Duodenal mucosa (tissue), 2 donors: ENCODE data around the gene KIF4B.
"Not testable (repeated sequence)": the region's sequence is repeated elsewhere in the genome, so short reads cannot be mapped to it uniquely, and the experiment has no call there.

Source experiments
- H3K27ac ChIP-seq: one replicate; pipeline ENCODE4 v1.7.0; 2013; ENCODE audit warnings: low read depth, low read length
- H3K27me3 ChIP-seq, 2 donors: one replicate each; pipeline ENCODE4 v1.7.0; 2013; ENCODE audit warnings: low read length in 2 of 2, control low read depth in 1 of 2; ENCODE audit not compliant: insufficient read depth in 2 of 2, control insufficient read depth in 1 of 2
- H3K36me3 ChIP-seq, 2 donors: one replicate each; pipeline ENCODE4 v1.7.0; 2013; ENCODE audit warnings: low read length in 2 of 2, control low read depth in 1 of 2; ENCODE audit not compliant: insufficient read depth in 2 of 2, control insufficient read depth in 1 of 2
- H3K4me1 ChIP-seq, 2 donors: one replicate each; pipeline ENCODE4 v1.7.0; 2013; ENCODE audit warnings: low read length in 2 of 2, control low read depth in 1 of 2; ENCODE audit not compliant: insufficient read depth in 2 of 2, control insufficient read depth in 1 of 2
- H3K4me3 ChIP-seq, 2 donors: one replicate each; pipeline ENCODE4 v1.7.0; 2013; ENCODE audit warnings: low read length in 2 of 2, low read depth in 1 of 2
- H3K9ac ChIP-seq, 2 donors: one replicate each; pipeline ENCODE4 v1.7.0; 2013; ENCODE audit warnings: low read length in 2 of 2, low read depth in 1 of 2
- H3K9me3 ChIP-seq, 2 donors: one replicate each; pipeline ENCODE4 v1.7.0; 2013; ENCODE audit warnings: low read length in 2 of 2, control low read depth in 1 of 2; ENCODE audit not compliant: control insufficient read depth in 1 of 2

Gene KIF4B

DNA sequence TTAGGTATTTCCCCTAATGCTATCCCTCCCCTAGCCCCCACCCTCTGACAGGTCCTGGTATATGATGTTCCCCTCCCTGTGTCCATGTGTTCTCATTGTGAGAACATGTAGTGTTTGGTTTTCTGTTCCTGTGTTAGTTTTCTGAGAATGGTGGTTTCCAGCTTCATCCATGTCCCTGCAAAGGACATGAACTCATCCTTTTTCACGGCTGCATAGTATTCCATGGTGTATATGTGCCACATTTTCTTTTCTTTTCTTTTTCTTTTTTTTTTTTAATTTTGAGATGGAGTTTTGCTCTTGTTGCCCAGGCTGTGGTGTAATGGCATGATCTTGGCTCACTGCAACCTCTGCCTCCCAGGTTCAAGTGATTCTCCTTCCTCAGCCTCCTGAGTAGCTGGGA, 7.3 kb upstream of the KIF4B start:
- not testable (repeated sequence) for H3K9ac ChIP-seq, H3K27me3 ChIP-seq, H3K4me1 ChIP-seq, H3K4me3 ChIP-seq, H3K9me3 ChIP-seq, H3K27ac ChIP-seq, H3K36me3 ChIP-seq

DNA sequence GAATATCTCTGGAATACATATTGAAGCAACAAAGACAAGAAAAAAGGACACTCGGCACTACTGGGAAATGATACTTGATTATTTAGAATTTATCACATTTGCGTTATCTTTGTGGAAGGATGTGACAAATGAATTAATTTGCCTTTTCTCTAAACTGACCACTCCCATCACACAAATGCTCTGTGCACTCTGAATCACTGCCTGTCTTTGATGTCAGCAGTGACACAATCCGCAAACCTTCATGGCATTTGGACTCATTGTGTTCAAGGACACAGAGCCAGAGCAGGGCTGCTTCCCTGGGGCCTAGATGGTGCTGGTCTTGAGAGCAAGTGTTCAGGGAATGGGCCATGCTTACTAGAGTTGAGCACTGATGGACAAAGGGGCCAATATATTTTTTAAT, 4.9 kb upstream of the KIF4B start:
- H3K4me1 ChIP-seq: no peaks in the 10 kb centered on the region
- H3K36me3 ChIP-seq: no peaks in the 10 kb centered on the region
- H3K27me3 ChIP-seq: no peaks in the 10 kb centered on the region
- H3K27ac ChIP-seq: no peak overlapping the region
- H3K9me3 ChIP-seq: no peaks in the 10 kb centered on the region
- H3K4me3 ChIP-seq: no peak overlapping the region
- no peak overlapping the region for H3K9ac ChIP-seq

GRCh38 chr5:155010881-155011280, 2.7 kb upstream of the KIF4B start:
- Histone ChIP-seq H3K27ac (no peak overlapping the region), H3K4me3 (no peak overlapping the region), H3K27me3 (no peaks in the 10 kb centered on the region), H3K36me3 (no peaks in the 10 kb centered on the region), H3K9ac (no peak overlapping the region), H3K4me1 (no peaks in the 10 kb centered on the region), H3K9me3 (no peaks in the 10 kb centered on the region)

- Histone ChIP-seq H3K9me3 (no peaks in the 10 kb centered on the region), H3K4me1 (no peaks in the 10 kb centered on the region), H3K27me3 (no peaks in the 10 kb centered on the region), H3K27ac (no peak overlapping the region), H3K9ac (no peak overlapping the region), H3K4me3 (no peak overlapping the region), H3K36me3 (no peaks in the 10 kb centered on the region)
Measured at GRCh38 chr5:155015239-155015638, 1.7 kb downstream of the KIF4B start.

- no peaks in the 10 kb centered on the region for H3K27me3 ChIP-seq
- no peak overlapping the region for H3K9ac ChIP-seq
- no peaks in the 10 kb centered on the region for H3K4me1 ChIP-seq
- no peaks in the 10 kb centered on the region for H3K36me3 ChIP-seq
- H3K4me3 ChIP-seq: no peak overlapping the region
- H3K27ac ChIP-seq: no peak overlapping the region
- no peaks in the 10 kb centered on the region for H3K9me3 ChIP-seq
Measured at GRCh38 chr5:155017610-155018009, 4.1 kb downstream of the KIF4B start.

GRCh38 chr5:155019601-155020226, 6.2 kb downstream of the KIF4B start:
- Histone ChIP-seq H3K9me3 (no peaks in the 10 kb centered on the region), H3K9ac (no peak overlapping the region), H3K4me1 (no peaks in the 10 kb centered on the region), H3K27ac (no peak overlapping the region), H3K36me3 (no peaks in the 10 kb centered on the region), H3K4me3 (no peak overlapping the region), H3K27me3 (no peaks in the 10 kb centered on the region)

- Histone ChIP-seq H3K4me3 (no peak overlapping the region), H3K27ac (no peak overlapping the region), H3K4me1 (no peaks in the 10 kb centered on the region), H3K36me3 (no peaks in the 10 kb centered on the region), H3K9ac (no peak overlapping the region), H3K27me3 (no peaks in the 10 kb centered on the region), H3K9me3 (no peaks in the 10 kb centered on the region)
Measured at GRCh38 chr5:155021842-155022241, 8.3 kb downstream of the KIF4B start.

GRCh38 chr5:155023320-155023719, 9.8 kb downstream of the KIF4B start:
- H3K27me3 ChIP-seq: no peaks in the 10 kb centered on the region
- H3K4me3 ChIP-seq: no peak overlapping the region
- H3K9ac ChIP-seq: no peak overlapping the region
- no peaks in the 10 kb centered on the region for H3K36me3 ChIP-seq
- no peaks in the 10 kb centered on the region for H3K4me1 ChIP-seq
- H3K27ac ChIP-seq: no peak overlapping the region
- no peaks in the 10 kb centered on the region for H3K9me3 ChIP-seq

- no peak overlapping the region for H3K27ac ChIP-seq
- no peak overlapping the region for H3K4me3 ChIP-seq
- no peaks in the 10 kb centered on the region for H3K9me3 ChIP-seq
- no peaks in the 10 kb centered on the region for H3K4me1 ChIP-seq
- no peak overlapping the region for H3K9ac ChIP-seq
- no peaks in the 10 kb centered on the region for H3K27me3 ChIP-seq
- H3K36me3 ChIP-seq: no peaks in the 10 kb centered on the region
Measured at GRCh38 chr5:155024015-155024414, 10.5 kb downstream of the KIF4B start.

DNA sequence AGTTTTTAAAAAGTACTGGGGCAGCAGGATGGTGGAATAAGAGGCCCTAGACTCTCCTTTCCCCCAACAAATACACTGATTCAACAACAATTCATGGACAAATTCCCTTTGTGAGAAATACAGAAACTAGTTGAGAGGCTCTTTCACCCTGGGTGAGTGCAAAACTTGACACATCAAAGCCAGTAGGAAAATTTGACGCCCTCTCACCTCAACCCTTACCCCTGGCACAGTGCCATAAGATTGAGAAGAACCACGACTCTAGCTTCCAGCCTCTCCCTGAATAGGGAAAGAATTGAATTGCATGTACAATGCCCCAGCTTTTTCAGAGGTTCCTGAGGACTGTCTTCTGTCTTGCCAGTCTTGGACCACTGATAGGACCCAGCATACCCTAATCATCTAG, 12.3 kb downstream of the KIF4B start:
- H3K36me3 ChIP-seq: no peaks in the 10 kb centered on the region
- no peak overlapping the region for H3K27ac ChIP-seq
- H3K9ac ChIP-seq: no peak overlapping the region
- no peaks in the 10 kb centered on the region for H3K27me3 ChIP-seq
- H3K4me1 ChIP-seq: no peaks in the 10 kb centered on the region
- no peak overlapping the region for H3K4me3 ChIP-seq
- H3K9me3 ChIP-seq: no peaks in the 10 kb centered on the region
